Gastroesophageal sphincter (tissue), 4 donors: Measurements from ENCODE around the gene SETDB1. TPM values are rescaled to one million over a fixed set of nuclear protein-coding genes. Genes with fewer than 3 reads are reported as not detected.
A peak's percentile ranks its signal among the peaks of the same experiment; 100 is the strongest.

Experiments
- ATAC-seq: fragments of 150-250 bp; one replicate; pipeline ENCODE4 v1.9.1; 2016; ENCODE audit warnings: mild to moderate bottlenecking, moderate library complexity
- H3K27ac ChIP-seq, 4 donors: fragments of 200-600 bp; sonication (generic) in 3 of 4; 1 replicate in 3 of 4; 2 replicates in 1 of 4; pipeline ENCODE4 v1.5.1; 2016 to 2019
- H3K27me3 ChIP-seq: fragments of 200-600 bp; sonication (generic); one replicate; pipeline ENCODE4 v1.5.1; 2019
- H3K36me3 ChIP-seq, 2 donors: fragments of 200-600 bp; sonication (generic); one replicate each; pipeline ENCODE4 v1.5.1; 2019; ENCODE audit warnings: control low read depth in 1 of 2
- H3K4me1 ChIP-seq, 3 donors: fragments of 200-600 bp; sonication (generic); 1 replicate in 2 of 3; 2 replicates in 1 of 3; pipeline ENCODE4 v1.5.1; 2016 to 2019; ENCODE audit warnings: control low read depth in 2 of 3
- H3K4me3 ChIP-seq, 2 donors: fragments of 200-600 bp; sonication (generic); one replicate each; pipeline ENCODE4 v1.5.1; 2019; ENCODE audit warnings: mild to moderate bottlenecking in 1 of 2, moderate library complexity in 1 of 2
- H3K9me3 ChIP-seq, 3 donors: fragments of 200-600 bp; sonication (generic); one replicate each; pipeline ENCODE4 v1.5.1; 2017 to 2019; ENCODE audit warnings: control low read depth in 2 of 3
- CTCF ChIP-seq, 4 experiments: fragments of 200-600 bp in 2 of 4; fragments of 450-650 bp in 2 of 4; sonication (generic) in 1 of 4; IDR thresholded peaks; one replicate each; pipeline ENCODE4 v1.5.1; 2017 to 2019; ENCODE audit warnings: antibody characterized with exemption in 4 of 4, mild to moderate bottlenecking in 2 of 4, moderate library complexity in 2 of 4
- EP300 ChIP-seq: sonication (generic); formaldehyde crosslinking; IDR thresholded peaks from one replicate; pipeline ENCODE4 v1.6.1; 2017; ENCODE audit warnings: antibody characterized with exemption, mild to moderate bottlenecking
- POLR2A ChIP-seq, 2 donors: fragments of 450-650 bp; IDR thresholded peaks; one replicate each; pipeline ENCODE4 v1.6.1; 2017; ENCODE audit warnings: antibody characterized with exemption in 2 of 2, mild to moderate bottlenecking in 2 of 2, moderate library complexity in 1 of 2
- POLR2AphosphoS5 ChIP-seq: sonication (generic); formaldehyde crosslinking; IDR thresholded peaks from one replicate; pipeline ENCODE4 v1.6.1; 2017; ENCODE audit warnings: antibody characterized with exemption
- WGBS, 2 donors: methylation state at CpG; one replicate each; pipeline ENCODE4 v1.1.5; 2018; ENCODE audit warnings: low coverage in 1 of 2; 5-methylcytosine and 5-hydroxymethylcytosine counted together
- total RNA-seq, 4 donors: library from RNA; depleted of rRNA; stranded (reverse); fragments of >200 nt; gene quantifications; one replicate each; pipeline ENCODE4 v1.1.0, GENCODE V29; 2016

SETDB1 gene
- total RNA-seq, 4 donors from 2014 or later: 21.9 to 32.2 (median 28.7) TPM

GRCh38 chr1:150909585-150910180, 16.5 kb upstream of the SETDB1 start:
- no peaks in the 10 kb centered on the region for H3K27me3 ChIP-seq
- H3K9me3 ChIP-seq: no peaks in the 10 kb centered on the region
- H3K4me3 ChIP-seq: no peak overlapping the region
- no peak overlapping the region for H3K27ac ChIP-seq
- H3K36me3 ChIP-seq: no peaks in the 10 kb centered on the region
- ATAC-seq: no peak
- 72 to 91% methylated on average over 3 to 4 of the region's 4 CpGs for WGBS, 2 donors
- H3K4me1 ChIP-seq: no peaks in the 10 kb centered on the region
- TF ChIP-seq CTCF (IDR thresholded peaks at IDR 0.05): no peak
- no peak for TF ChIP-seq EP300
- no peak for TF ChIP-seq POLR2A (IDR thresholded peaks at IDR 0.05)
- no peak for TF ChIP-seq POLR2AphosphoS5

- H3K4me3 ChIP-seq: no peak overlapping the region
- TF ChIP-seq CTCF (IDR thresholded peaks at IDR 0.05): no peak
- TF ChIP-seq POLR2AphosphoS5: no peak
- TF ChIP-seq POLR2A (IDR thresholded peaks at IDR 0.05): no peak
- TF ChIP-seq EP300: no peak
- no peak overlapping the region for H3K27ac ChIP-seq
- H3K4me1 ChIP-seq: no peaks in the 10 kb centered on the region
- no peaks in the 10 kb centered on the region for H3K36me3 ChIP-seq
- H3K9me3 ChIP-seq: no peaks in the 10 kb centered on the region
- no peak for ATAC-seq
- H3K27me3 ChIP-seq: no peaks in the 10 kb centered on the region
Observed at GRCh38 chr1:150912623-150913022, 13.5 kb upstream of the SETDB1 start.

DNA sequence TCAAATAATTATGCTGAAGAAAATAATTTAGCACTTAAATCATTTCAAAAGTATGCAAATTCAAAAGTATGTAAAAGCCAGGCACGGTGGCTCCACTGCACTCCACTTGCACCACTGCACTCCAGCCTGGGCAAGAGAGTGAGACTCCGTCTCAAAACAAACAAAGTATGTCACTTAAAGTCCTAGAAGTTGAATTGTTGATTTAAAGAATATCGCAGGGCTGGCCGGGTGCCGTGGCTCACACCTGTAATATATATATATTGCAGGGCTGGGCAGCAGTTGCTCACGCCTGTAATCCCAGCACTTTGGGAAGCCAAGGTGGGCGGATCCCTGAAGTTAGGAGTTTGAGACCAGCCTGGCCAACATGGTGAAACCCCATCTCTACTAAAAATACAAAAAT, 8.8 kb upstream of the SETDB1 start:
- TF ChIP-seq CTCF (IDR thresholded peaks at IDR 0.05): no peak
- no peak for TF ChIP-seq POLR2AphosphoS5
- no peak for TF ChIP-seq POLR2A (IDR thresholded peaks at IDR 0.05)
- no peak for TF ChIP-seq EP300
- WGBS, 2 donors: 76 to 80% methylated on average over 1 to 6 of the region's 7 CpGs
- no peak overlapping the region for H3K27ac ChIP-seq
- no peaks in the 10 kb centered on the region for H3K36me3 ChIP-seq
- no peaks in the 10 kb centered on the region for H3K9me3 ChIP-seq
- no peak overlapping the region for H3K4me3 ChIP-seq
- no peak for ATAC-seq
- no peaks in the 10 kb centered on the region for H3K27me3 ChIP-seq
- no peaks in the 10 kb centered on the region for H3K4me1 ChIP-seq

GRCh38 chr1:150922519-150922975, 3.6 kb upstream of the SETDB1 start:
- Histone ChIP-seq H3K27me3 (no peaks in the 10 kb centered on the region), H3K9me3 (no peaks in the 10 kb centered on the region), H3K4me1 (peaks cover 0 to 10% (median 0%) of the 10 kb centered on the region in 3 donors), H3K36me3 (peaks cover 0 to 3% of the 10 kb centered on the region in 2 donors), H3K27ac (no peak overlapping the region), H3K4me3 (no peak overlapping the region)
- peak; percentile 37 for ATAC-seq
- WGBS, 2 donors: 36 to 43% methylated on average over 2 of the region's 2 CpGs
- TF ChIP-seq POLR2A (IDR thresholded peaks at IDR 0.05) (no peak), CTCF (IDR thresholded peaks at IDR 0.05) (peak in 3 of 4 experiments; percentile 63 to 72 (median 68)), EP300 (no peak), POLR2AphosphoS5 (peak; percentile 16)

DNA sequence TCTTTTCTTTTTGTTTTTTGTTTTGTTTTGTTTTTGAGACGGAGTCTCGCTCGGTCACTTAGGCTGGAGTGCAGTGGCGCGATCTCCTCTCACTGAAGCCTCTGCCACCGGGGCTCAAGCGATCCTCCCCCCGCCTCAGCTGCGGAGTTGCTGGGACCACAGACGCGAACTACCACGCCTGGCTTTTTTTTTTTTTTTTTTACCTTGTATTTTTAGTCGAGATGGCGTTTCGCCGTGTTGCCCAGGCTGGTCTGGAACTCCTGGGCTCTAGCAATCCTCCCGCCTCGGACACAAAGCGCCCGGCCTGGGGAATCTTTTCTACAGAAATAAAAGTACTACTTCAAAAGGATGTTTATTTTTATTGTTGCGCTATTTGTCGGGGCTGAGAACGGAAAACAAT, 1.1 kb upstream of the SETDB1 start:
- no peaks in the 10 kb centered on the region for H3K9me3 ChIP-seq
- peaks cover 0 to 18% (median 0%) of the 10 kb centered on the region in 3 donors for H3K4me1 ChIP-seq
- ATAC-seq: no peak
- 83 to 86% methylated on average over 6 to 19 of the region's 23 CpGs for WGBS, 2 donors
- peak overlapping the region in 1 of 2 donors; percentile 69 for H3K4me3 ChIP-seq
- TF ChIP-seq CTCF (IDR thresholded peaks at IDR 0.05) (no peak), POLR2AphosphoS5 (no peak), POLR2A (IDR thresholded peaks at IDR 0.05) (no peak), EP300 (no peak)
- peaks cover 2 to 28% of the 10 kb centered on the region in 2 donors for H3K36me3 ChIP-seq
- H3K27ac ChIP-seq: peak overlapping the region in 1 of 4 donors; percentile 90
- H3K27me3 ChIP-seq: no peaks in the 10 kb centered on the region
